ENCODE results near the gene ZMAT1. TPM values are rescaled to one million over a fixed set of nuclear protein-coding genes. Genes with fewer than 3 reads are reported as not detected.
A peak's percentile ranks its signal among the peaks of the same experiment; 100 is the strongest.
"Not testable (repeated sequence)": the region's sequence is repeated elsewhere in the genome, so short reads cannot be mapped to it uniquely, and the experiment has no call there.

ZMAT1 gene
- 10 to 100 TPM in 1 of 4 donors, 1 to 10 TPM in 3; 2.6 to 23.1 (median 5.9) TPM for total RNA-seq

DNA sequence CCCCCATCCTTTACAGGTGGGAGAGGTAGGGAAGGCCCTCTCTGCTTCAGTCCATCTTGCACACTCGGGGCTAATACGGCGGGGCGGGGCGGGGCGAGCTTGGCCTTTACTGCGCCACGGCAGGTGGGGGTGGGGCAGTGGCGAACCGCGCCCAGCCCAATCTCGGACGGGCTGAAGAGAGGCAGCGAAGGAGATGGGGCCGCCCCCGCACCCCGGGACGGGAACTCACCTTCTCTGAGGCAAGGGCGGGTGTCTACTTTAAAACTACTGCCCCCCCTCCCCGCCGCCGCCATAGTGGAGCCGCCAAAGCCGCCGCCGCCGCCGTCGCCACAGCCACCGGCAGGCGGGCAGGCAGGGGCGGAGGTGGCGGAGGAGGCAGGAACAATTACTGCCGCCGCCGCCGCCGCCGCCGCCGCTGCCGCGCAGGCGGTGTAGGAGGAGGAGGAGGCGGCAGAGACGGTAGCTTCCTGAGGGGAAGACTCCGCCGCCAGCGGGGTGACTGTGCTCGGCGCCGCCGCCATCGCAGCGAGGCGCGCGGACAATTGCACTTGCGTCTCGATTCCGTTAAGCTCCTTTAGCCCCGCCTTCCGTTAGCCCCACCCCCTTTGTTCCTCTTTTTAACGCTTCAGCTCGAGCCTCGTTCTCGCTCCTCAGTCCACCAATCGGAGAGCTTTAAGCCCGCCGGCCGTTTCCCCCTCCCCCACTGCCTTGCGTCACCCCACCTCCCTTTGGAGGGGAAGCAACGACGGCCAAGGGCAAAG, at the start of gene ZMAT1:
ZMAT1 (minus strand) TSS at position 540 of the 761 bp plus-strand sequence; CDS start at position 521, 19 bp downstream.
- Histone ChIP-seq H3K36me3 (no peaks in the 10 kb centered on the region), H3K27ac (peak within 1 kb of the TSS; percentile 88 to 98 (median 94)), H3K9me3 (no peaks in the 10 kb centered on the region), H3K4me3 (peak within 1 kb of the TSS; percentile 65 to 82 (median 74)), H3K27me3 (no peaks in the 10 kb centered on the region), H3K4me1 (no peaks in the 10 kb centered on the region)
- TF ChIP-seq, protein P1, sequence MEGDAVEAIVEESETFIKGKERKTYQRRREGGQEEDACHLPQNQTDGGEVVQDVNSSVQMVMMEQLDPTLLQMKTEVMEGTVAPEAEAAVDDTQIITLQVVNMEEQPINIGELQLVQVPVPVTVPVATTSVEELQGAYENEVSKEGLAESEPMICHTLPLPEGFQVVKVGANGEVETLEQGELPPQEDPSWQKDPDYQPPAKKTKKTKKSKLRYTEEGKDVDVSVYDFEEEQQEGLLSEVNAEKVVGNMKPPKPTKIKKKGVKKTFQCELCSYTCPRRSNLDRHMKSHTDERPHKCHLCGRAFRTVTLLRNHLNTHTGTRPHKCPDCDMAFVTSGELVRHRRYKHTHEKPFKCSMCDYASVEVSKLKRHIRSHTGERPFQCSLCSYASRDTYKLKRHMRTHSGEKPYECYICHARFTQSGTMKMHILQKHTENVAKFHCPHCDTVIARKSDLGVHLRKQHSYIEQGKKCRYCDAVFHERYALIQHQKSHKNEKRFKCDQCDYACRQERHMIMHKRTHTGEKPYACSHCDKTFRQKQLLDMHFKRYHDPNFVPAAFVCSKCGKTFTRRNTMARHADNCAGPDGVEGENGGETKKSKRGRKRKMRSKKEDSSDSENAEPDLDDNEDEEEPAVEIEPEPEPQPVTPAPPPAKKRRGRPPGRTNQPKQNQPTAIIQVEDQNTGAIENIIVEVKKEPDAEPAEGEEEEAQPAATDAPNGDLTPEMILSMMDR (IDR thresholded peaks at IDR 0.05), result peak in 2 of 6 experiments; percentile 12 to 27
- peak; percentile 58 to 70 for TF ChIP-seq POLR2A (IDR thresholded peaks at IDR 0.05)
- DNase-seq, result peak; percentile 87 to 97 (median 96)

DNA sequence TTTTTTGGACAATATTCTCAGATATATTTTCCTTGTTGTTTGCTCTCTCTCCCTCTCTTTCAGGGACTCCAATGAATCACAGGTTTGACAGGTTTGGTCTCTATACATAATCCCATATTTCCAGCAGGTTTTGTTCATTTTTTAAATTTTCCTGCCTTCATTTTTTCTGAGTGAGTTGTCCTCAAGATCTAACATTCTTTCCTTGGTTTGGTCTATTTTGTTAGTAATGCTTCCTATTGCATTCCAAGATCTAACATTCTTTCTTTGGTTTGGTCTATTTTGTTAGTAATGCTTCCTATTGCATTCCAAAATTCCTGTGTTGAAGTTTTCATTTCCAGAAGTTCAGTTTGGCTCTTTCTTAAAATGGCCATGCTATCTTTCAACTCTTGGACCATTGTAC, 45.3 kb upstream of the ZMAT1 start:
- H3K9me3 ChIP-seq, result no peaks in the 10 kb centered on the region
- H3K36me3 ChIP-seq, result no peaks in the 10 kb centered on the region
- H3K27ac ChIP-seq, result no peak overlapping the region
- no peaks in the 10 kb centered on the region for H3K4me1 ChIP-seq
- DNase-seq, result no peak
- no peak overlapping the region for H3K4me3 ChIP-seq
- TF ChIP-seq, protein P1 (IDR thresholded peaks at IDR 0.05), result no peak
- TF ChIP-seq POLR2A (IDR thresholded peaks at IDR 0.05), result no peak
- no peaks in the 10 kb centered on the region for H3K27me3 ChIP-seq

DNA sequence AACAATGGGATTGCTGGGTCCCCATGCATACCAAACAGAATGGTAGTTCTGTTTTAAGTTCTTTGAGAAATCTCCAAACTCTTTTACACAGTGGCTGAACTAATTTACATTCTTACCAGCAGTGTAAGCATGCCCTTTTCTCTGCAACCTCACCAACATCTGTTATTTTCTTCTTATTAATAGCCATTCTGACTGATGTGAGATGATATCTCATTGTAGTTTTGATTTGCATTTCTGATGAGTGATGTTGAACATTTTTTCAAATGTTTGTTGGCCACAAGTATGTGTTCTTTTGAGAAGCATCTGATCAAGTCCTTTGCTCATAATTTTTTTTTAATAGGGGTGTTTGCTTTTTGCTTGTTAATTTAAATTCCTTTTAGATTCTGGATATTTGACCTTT, 41.2 kb upstream of the ZMAT1 start:
- no peak overlapping the region for H3K27ac ChIP-seq
- TF ChIP-seq POLR2A (IDR thresholded peaks at IDR 0.05), result no peak
- TF ChIP-seq, protein P1 (IDR thresholded peaks at IDR 0.05), result no peak
- no peaks in the 10 kb centered on the region for H3K36me3 ChIP-seq
- H3K27me3 ChIP-seq, result no peaks in the 10 kb centered on the region
- no peaks in the 10 kb centered on the region for H3K9me3 ChIP-seq
- DNase-seq, result no peak
- H3K4me3 ChIP-seq, result no peak overlapping the region
- no peaks in the 10 kb centered on the region for H3K4me1 ChIP-seq

DNA sequence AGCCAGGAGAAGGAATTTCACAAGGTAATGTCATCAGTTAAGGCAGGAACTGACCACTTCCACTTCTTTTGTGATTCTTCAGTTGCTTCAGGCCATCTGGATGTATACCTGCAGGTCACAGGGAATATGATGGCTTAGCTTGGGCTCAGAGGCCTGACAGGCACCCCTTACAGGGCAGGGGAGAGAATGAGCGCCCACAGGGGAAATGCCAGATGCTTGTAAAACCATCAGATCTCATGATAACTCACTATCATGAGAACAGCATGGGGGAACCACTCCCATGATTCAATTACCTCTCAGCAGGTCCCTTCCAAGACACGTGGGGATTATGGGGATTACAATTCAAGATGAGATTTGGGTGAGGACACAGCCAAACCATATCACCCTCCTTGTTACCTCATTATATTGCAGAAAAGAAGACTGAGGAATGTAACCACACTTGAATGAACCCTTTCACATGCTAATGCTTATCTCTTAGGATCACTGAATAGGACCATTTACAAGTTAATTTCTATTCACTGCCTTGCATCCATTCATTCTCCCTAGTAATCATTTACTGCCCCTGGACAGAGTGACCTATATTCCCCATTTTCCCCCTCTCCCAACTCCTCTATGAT, 33.2 kb upstream of the ZMAT1 start:
- not testable (repeated sequence) for H3K9me3 ChIP-seq, H3K27ac ChIP-seq, H3K27me3 ChIP-seq, DNase-seq, H3K4me3 ChIP-seq, H3K4me1 ChIP-seq, H3K36me3 ChIP-seq

DNA sequence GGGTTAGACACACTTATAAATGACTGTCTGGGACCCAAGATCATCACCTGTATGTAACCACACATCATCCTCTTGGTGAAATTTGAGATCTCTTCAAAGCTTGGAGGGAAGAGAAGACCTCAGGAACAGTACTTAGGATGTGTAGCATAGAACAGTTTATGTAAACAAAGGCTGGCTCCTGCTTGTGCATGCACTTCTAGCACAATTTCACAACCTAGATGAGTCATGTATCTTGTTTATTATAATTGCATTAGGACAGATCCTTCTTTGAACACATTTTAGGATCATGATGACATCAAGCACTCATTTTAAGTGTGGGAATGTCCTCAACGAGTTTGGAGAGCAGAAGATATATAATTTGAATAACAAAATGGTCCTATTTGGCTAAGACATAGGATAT, 26.3 kb upstream of the ZMAT1 start:
- no peak for DNase-seq
- no peaks in the 10 kb centered on the region for H3K36me3 ChIP-seq

DNA sequence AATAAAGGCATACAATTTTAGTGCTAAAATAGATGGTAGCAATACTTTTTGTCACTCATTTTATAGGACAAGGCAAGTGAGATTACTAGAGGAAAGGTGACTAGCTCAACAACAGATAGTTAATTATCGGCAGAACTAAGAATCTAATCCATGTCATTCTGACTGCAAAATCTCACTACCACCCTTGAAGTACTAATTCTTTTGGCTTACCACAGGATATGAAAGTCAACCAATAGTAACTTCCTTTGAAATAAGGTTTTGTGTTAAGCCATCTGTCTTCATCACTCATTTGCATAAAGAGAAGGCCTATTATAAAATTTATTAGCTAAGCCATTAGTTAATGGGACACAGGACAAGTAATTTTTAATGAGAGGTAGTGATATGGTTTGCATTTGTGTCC, 25.3 kb upstream of the ZMAT1 start:
- no peak for DNase-seq
- Histone ChIP-seq H3K36me3 (no peaks in the 10 kb centered on the region), H3K4me1 (no peaks in the 10 kb centered on the region), H3K9me3 (no peaks in the 10 kb centered on the region), H3K27ac (no peak overlapping the region), H3K27me3 (no peaks in the 10 kb centered on the region), H3K4me3 (no peak overlapping the region)
- no peak for TF ChIP-seq POLR2A (IDR thresholded peaks at IDR 0.05)
- TF ChIP-seq, protein P1 (IDR thresholded peaks at IDR 0.05), result no peak

More for the DNA sequence above, 26.3 kb upstream of the ZMAT1 start:
- TF ChIP-seq, protein P1 (IDR thresholded peaks at IDR 0.05), result no peak
- Histone ChIP-seq H3K27ac (no peak overlapping the region), H3K4me1 (no peaks in the 10 kb centered on the region), H3K4me3 (no peak overlapping the region), H3K9me3 (no peaks in the 10 kb centered on the region), H3K27me3 (no peaks in the 10 kb centered on the region)
